ENCODE results near the gene AACS. TPM values are rescaled to one million over a fixed set of nuclear protein-coding genes. Genes with fewer than 3 reads are reported as not detected.

Gene AACS
- total RNA-seq, 2 donors from 2014 or later, result 15.0 to 22.4 TPM

DNA sequence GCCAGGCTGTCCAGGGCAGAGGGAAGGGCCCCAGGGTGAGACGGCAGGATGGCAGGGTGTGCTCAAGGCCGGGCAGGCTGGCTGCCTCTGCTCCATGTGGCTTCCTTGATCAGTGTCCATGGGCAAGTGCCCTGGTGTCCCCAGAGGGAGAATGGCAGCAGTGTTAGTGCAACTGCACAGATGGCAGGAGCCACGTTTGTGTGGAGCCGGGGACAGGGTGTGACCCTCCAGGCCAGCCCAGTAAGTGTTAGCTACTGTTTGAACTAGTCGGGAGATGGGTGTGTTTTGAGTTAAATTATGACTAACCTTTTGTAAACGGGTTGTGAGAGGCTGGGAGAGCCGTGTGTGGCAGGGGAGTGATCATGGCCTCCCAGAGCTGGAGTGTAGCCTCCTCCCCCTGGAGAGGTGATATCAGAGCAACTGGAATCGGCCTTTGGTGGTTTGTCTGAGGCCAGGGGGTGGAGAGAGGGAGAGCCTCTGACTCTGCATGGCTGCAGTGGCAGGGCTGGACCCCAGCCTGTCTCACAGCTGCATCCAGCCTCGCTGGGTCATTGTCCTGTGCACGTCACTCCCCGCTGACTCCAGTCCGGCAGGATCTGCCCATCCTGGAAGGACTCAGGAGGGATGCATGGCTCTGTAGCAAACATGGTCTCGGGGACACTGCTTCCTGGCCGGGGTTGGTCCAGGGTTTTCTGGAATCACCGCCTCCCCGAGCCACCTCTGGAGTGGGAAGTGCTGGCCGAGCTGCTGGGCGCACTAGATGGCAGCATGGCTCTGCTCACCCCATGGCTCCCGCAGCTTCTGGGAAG is 27.8 kb downstream of the AACS start:
- Histone ChIP-seq H3K27me3 (no peaks in the 10 kb centered on the region), H3K9me3 (no peaks in the 10 kb centered on the region), H3K4me3 (no peak overlapping the region), H3K36me3 (replicated peaks in 1 of 2; ENCODE audit: insufficient read depth in 1 of 2, low read depth in 2 of 2) (peaks cover 0 to 7% of the 10 kb centered on the region in 2 donors), H3K4me1 (peaks cover 10% of the 10 kb centered on the region), H3K27ac (peak overlapping the region in 2 of 4 donors; percentile 48 to 60)
- DNase-seq, result peak in 3 of 4 donors; percentile 36 to 54 (median 44)
- intact Hi-C loops (cut with DNase I), result no loop called here
- 45 to 51% methylated on average over 6 to 19 of the region's 19 CpGs for WGBS, 2 donors
- peak; percentile 57 for ATAC-seq
- peak in 3 of 7 experiments; percentile 6 to 19 (median 16) for TF ChIP-seq CTCF (IDR thresholded peaks at IDR 0.05)
- TF ChIP-seq POLR2A (IDR thresholded peaks at IDR 0.05), result peak in 1 of 3 donors; percentile 21

GRCh38 chr12:125093681-125094330 is 28.6 kb downstream of the AACS start:
- no peak for TF ChIP-seq POLR2A (IDR thresholded peaks at IDR 0.05)
- DNase-seq (no peak), ATAC-seq (no peak)
- 77 to 86% methylated on average over 23 of the region's 26 CpGs for WGBS, 2 donors
- Histone ChIP-seq H3K4me3 (no peak overlapping the region), H3K27me3 (no peaks in the 10 kb centered on the region), H3K36me3 (replicated peaks in 1 of 2; ENCODE audit: insufficient read depth in 1 of 2, low read depth in 2 of 2) (peaks cover 0 to 7% of the 10 kb centered on the region in 2 donors), H3K4me1 (peaks cover 10% of the 10 kb centered on the region), H3K9me3 (no peaks in the 10 kb centered on the region), H3K27ac (peak overlapping the region in 2 of 4 donors; percentile 48 to 60)
- intact Hi-C loops (cut with DNase I), result no loop called here

GRCh38 chr12:125096894-125097293 is 31.7 kb downstream of the AACS start:
- H3K9me3 ChIP-seq, result no peaks in the 10 kb centered on the region
- no peak overlapping the region for H3K4me3 ChIP-seq
- no peaks in the 10 kb centered on the region for H3K27me3 ChIP-seq
- no peak overlapping the region for H3K27ac ChIP-seq
- intact Hi-C loops (cut with DNase I), result no loop called here
- peaks cover 33% of the 10 kb centered on the region for H3K4me1 ChIP-seq
- DNase-seq (no peak), ATAC-seq (no peak)
- no peaks in the 10 kb centered on the region for H3K36me3 ChIP-seq (replicated peaks in 1 of 2; ENCODE audit: insufficient read depth in 1 of 2, low read depth in 2 of 2)
- TF ChIP-seq CTCF (IDR thresholded peaks at IDR 0.05), result no peak
- no peak for TF ChIP-seq POLR2A (IDR thresholded peaks at IDR 0.05)
- WGBS, 2 donors, result 86 to 90% methylated on average over 4 to 6 of the region's 7 CpGs

- H3K27ac ChIP-seq, result no peak overlapping the region
- H3K27me3 ChIP-seq, result no peaks in the 10 kb centered on the region
- intact Hi-C loops (cut with DNase I), result no loop called here
- no peak overlapping the region for H3K4me3 ChIP-seq
- ATAC-seq (no peak), DNase-seq (no peak)
- no peaks in the 10 kb centered on the region for H3K36me3 ChIP-seq (replicated peaks in 1 of 2; ENCODE audit: insufficient read depth in 1 of 2, low read depth in 2 of 2)
- TF ChIP-seq CTCF (IDR thresholded peaks at IDR 0.05) (no peak), POLR2A (IDR thresholded peaks at IDR 0.05) (no peak)
- WGBS, 2 donors, result 80 to 85% methylated on average over 12 of the region's 12 CpGs
- peaks cover 33% of the 10 kb centered on the region for H3K4me1 ChIP-seq
- H3K9me3 ChIP-seq, result no peaks in the 10 kb centered on the region
Observed at GRCh38 chr12:125097427-125097826, 32.2 kb downstream of the AACS start.

- no peak for TF ChIP-seq POLR2A (IDR thresholded peaks at IDR 0.05)
- TF ChIP-seq CTCF (IDR thresholded peaks at IDR 0.05), result no peak
- no peak for DNase-seq
- WGBS, 2 donors, result 50 to 58% methylated on average over 15 of the region's 15 CpGs
- Histone ChIP-seq H3K36me3 (replicated peaks in 1 of 2; ENCODE audit: insufficient read depth in 1 of 2, low read depth in 2 of 2) (peaks cover 0 to 2% of the 10 kb centered on the region in 2 donors), H3K4me3 (no peak overlapping the region), H3K4me1 (peaks cover 23% of the 10 kb centered on the region), H3K27ac (no peak overlapping the region), H3K27me3 (no peaks in the 10 kb centered on the region), H3K9me3 (no peaks in the 10 kb centered on the region)
- intact Hi-C loops (cut with DNase I), result no loop called here
- no peak for ATAC-seq
Observed at GRCh38 chr12:125098676-125099408, 33.6 kb downstream of the AACS start.

Measured in body of pancreas (tissue), 4 donors.